Lung (tissue), 12 donors: ENCODE data around the gene ENDOV. TPM values are rescaled to one million over a fixed set of nuclear protein-coding genes. Genes with fewer than 3 reads are reported as not detected.
A peak's percentile ranks its signal among the peaks of the same experiment; 100 is the strongest.

Source experiments
- ATAC-seq: fragments of 200-7000 bp; cut with Tn5 transposase; one replicate; pipeline ENCODE4 v1.9.1; 2020; ENCODE audit warnings: moderate number of reproducible peaks; ENCODE audit not compliant: insufficient read depth, low FRiP score
- DNase-seq, 3 donors: peaks; one replicate each; pipeline ENCODE4 v3.0.0-alpha.2; 2013 to 2017
- H3K27ac ChIP-seq, 2 donors: one replicate each; pipeline ENCODE4 v1.5.1; 2013; ENCODE audit warnings: mild to moderate bottlenecking in 2 of 2, moderate library complexity in 2 of 2, control low read depth in 1 of 2, inconsistent platforms in 1 of 2, low read depth in 1 of 2, low read length in 1 of 2
- H3K27me3 ChIP-seq, 3 donors: one replicate each; pipeline ENCODE4 v1.5.1; 2013; ENCODE audit warnings: low read length in 2 of 3; ENCODE audit not compliant: control insufficient read depth in 3 of 3, insufficient read depth in 3 of 3
- H3K36me3 ChIP-seq, 4 donors: one replicate each; pipeline ENCODE4 v1.5.1; 2013; ENCODE audit warnings: low read length in 4 of 4, mild to moderate bottlenecking in 1 of 4, moderate library complexity in 1 of 4; ENCODE audit not compliant: control insufficient read depth in 4 of 4, insufficient read depth in 4 of 4
- H3K4me1 ChIP-seq, 5 donors: one replicate each; pipeline ENCODE4 v1.5.1; 2013; ENCODE audit warnings: low read length in 5 of 5, mild to moderate bottlenecking in 2 of 5, moderate library complexity in 1 of 5; ENCODE audit not compliant: control insufficient read depth in 5 of 5, insufficient read depth in 5 of 5
- H3K4me3 ChIP-seq: one replicate; pipeline ENCODE4 v1.5.1; 2013; ENCODE audit warnings: mild to moderate bottlenecking, control low read depth, moderate library complexity
- H3K9ac ChIP-seq, 2 donors: one replicate each; pipeline ENCODE4 v1.5.1; 2013; ENCODE audit warnings: low read length in 2 of 2, control low read depth in 1 of 2; ENCODE audit not compliant: insufficient read depth in 1 of 2
- H3K9me3 ChIP-seq, 4 donors: one replicate each; pipeline ENCODE4 v1.5.1; 2013; ENCODE audit warnings: low read length in 3 of 4, mild to moderate bottlenecking in 1 of 4, moderate library complexity in 1 of 4; ENCODE audit not compliant: control insufficient read depth in 4 of 4, insufficient read depth in 3 of 4
- WGBS, 2 donors: extraction: QIAGEN DNeasy Blood & Tissue Kit; methylation state at CpG; one replicate each; pipeline ENCODE4 v1.1.7; 2013; 5-methylcytosine and 5-hydroxymethylcytosine counted together
- polyA plus RNA-seq, 2 donors: library from polyadenylated mRNA; stranded (reverse); fragments of 200-250 nt; gene quantifications; one replicate each; pipeline ENCODE4 v1.2.1, GENCODE V29; 2013
- total RNA-seq, 2 donors: library from RNA; depleted of rRNA in 1 of 2; stranded (reverse); fragments of >200 nt in 1 of 2; gene quantifications; one replicate each; pipeline ENCODE4 v1.2.1, GENCODE V29; 2014 to 2021
- TF ChIP-seq, protein P1 (sequence below): IDR thresholded peaks from 2 replicates; pipeline ENCODE4 v1.5.1; 2012; ENCODE audit warnings: mild to moderate bottlenecking; ENCODE audit errors: control extremely low read depth, extremely low read depth
- donor health status: control.
- donor health status: control.
- donor health status: Bipolar disorder and iron deficiency.
- donor health status: healthy.
- donor health status: DM: yes; HTN: yes; CAD: no.

ENDOV gene
- total and polyA plus RNA-seq, 4 donors = 11.8 to 28.8 (median 22.4) TPM

DNA sequence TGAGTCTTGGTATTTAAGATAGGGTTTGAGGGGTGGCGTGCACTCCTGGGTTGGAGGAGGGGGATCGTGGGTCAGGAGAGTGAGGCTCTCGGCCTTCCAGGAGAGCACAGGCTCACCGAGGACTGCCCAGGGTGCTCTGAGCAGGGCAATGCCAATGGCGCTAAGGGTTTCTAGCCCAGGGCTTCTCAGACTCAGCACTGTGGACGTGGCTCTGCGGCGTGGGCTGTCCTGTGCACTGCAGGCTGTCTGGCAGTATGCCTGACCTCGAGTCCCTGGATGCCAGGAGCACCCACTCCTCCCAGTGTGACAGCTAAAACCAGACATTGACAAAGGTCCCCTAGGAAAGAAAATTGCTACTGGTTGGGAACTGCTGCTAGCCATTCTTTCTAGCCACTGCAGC, 37.2 kb upstream of the ENDOV start:
- Histone ChIP-seq H3K27me3 (no peaks in the 10 kb centered on the region), H3K36me3 (peaks cover 27 to 70% (median 36%) of the 10 kb centered on the region in 4 donors), H3K4me3 (no peak overlapping the region), H3K4me1 (no peaks in the 10 kb centered on the region), H3K9ac (no peak overlapping the region), H3K9me3 (no peaks in the 10 kb centered on the region), H3K27ac (no peak overlapping the region)
- WGBS, 2 donors = 95 to 96% methylated on average over 9 of the region's 9 CpGs
- ATAC-seq (no peak), DNase-seq (no peak)
- TF ChIP-seq, protein P1, sequence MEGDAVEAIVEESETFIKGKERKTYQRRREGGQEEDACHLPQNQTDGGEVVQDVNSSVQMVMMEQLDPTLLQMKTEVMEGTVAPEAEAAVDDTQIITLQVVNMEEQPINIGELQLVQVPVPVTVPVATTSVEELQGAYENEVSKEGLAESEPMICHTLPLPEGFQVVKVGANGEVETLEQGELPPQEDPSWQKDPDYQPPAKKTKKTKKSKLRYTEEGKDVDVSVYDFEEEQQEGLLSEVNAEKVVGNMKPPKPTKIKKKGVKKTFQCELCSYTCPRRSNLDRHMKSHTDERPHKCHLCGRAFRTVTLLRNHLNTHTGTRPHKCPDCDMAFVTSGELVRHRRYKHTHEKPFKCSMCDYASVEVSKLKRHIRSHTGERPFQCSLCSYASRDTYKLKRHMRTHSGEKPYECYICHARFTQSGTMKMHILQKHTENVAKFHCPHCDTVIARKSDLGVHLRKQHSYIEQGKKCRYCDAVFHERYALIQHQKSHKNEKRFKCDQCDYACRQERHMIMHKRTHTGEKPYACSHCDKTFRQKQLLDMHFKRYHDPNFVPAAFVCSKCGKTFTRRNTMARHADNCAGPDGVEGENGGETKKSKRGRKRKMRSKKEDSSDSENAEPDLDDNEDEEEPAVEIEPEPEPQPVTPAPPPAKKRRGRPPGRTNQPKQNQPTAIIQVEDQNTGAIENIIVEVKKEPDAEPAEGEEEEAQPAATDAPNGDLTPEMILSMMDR = no peak

GRCh38 chr17:80379348-80379747, 35.6 kb upstream of the ENDOV start:
- TF ChIP-seq, protein P1 = no peak
- Histone ChIP-seq H3K9me3 (no peaks in the 10 kb centered on the region), H3K27me3 (no peaks in the 10 kb centered on the region), H3K36me3 (peaks cover 21 to 64% (median 42%) of the 10 kb centered on the region in 4 donors), H3K9ac (no peak overlapping the region), H3K4me3 (no peak overlapping the region), H3K4me1 (no peaks in the 10 kb centered on the region), H3K27ac (no peak overlapping the region)
- DNase-seq = no peak
- ATAC-seq = no peak
- 92 to 94% methylated on average over 9 of the region's 9 CpGs for WGBS, 2 donors

- TF ChIP-seq, protein P1 = no peak
- Histone ChIP-seq H3K27me3 (no peaks in the 10 kb centered on the region), H3K4me3 (no peak overlapping the region), H3K27ac (no peak overlapping the region), H3K9ac (no peak overlapping the region), H3K9me3 (no peaks in the 10 kb centered on the region), H3K36me3 (peaks cover 19 to 66% (median 45%) of the 10 kb centered on the region in 4 donors), H3K4me1 (no peaks in the 10 kb centered on the region)
- WGBS, 2 donors = 95 to 97% methylated on average over 6 of the region's 6 CpGs
- DNase-seq = no peak
- ATAC-seq = no peak
Observed at GRCh38 chr17:80380068-80380467, 34.9 kb upstream of the ENDOV start.

DNA sequence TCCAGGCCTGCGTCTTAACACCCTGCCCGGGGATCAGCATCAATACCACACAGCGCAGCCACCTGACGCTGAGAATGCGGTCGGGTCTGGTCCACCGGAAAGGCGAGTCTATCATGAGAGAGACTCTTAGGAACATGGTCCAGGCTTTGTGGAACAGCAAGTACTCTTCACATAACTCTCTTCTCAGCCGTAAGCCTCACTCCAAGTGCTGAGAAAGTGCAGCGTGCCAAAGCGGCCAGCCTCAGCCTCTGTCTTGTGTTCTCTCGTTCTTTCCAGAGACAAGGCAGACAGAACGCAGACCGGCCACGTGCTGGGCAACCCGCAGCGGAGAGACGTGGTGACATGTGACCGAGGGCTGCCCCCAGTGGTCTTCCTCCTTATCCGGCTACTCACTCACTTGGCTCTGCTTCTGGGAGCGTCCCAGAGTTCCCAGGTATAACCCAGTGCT, 34.4 kb upstream of the ENDOV start:
- Histone ChIP-seq H3K27ac (no peak overlapping the region), H3K9ac (no peak overlapping the region), H3K4me3 (no peak overlapping the region), H3K27me3 (no peaks in the 10 kb centered on the region), H3K4me1 (no peaks in the 10 kb centered on the region), H3K36me3 (peaks cover 17 to 67% (median 45%) of the 10 kb centered on the region in 4 donors), H3K9me3 (no peaks in the 10 kb centered on the region)
- TF ChIP-seq, protein P1 = no peak
- no peak for ATAC-seq
- DNase-seq = peak; percentile 17 to 52 (median 32)
- 82 to 86% methylated on average over 21 of the region's 21 CpGs for WGBS, 2 donors
